GM21723 (cell line): ENCODE data around the gene WDR77.
A peak's percentile ranks its signal among the peaks of the same experiment; 100 is the strongest.

Experiments used
- ATAC-seq: cut with Tn5 transposase; IDR thresholded peaks from one replicate; pipeline ENCODE4 v1.9.1; 2021; ENCODE audit warnings: mild to moderate bottlenecking, moderate library complexity; ENCODE audit not compliant: unreplicated experiment

WDR77 gene

DNA sequence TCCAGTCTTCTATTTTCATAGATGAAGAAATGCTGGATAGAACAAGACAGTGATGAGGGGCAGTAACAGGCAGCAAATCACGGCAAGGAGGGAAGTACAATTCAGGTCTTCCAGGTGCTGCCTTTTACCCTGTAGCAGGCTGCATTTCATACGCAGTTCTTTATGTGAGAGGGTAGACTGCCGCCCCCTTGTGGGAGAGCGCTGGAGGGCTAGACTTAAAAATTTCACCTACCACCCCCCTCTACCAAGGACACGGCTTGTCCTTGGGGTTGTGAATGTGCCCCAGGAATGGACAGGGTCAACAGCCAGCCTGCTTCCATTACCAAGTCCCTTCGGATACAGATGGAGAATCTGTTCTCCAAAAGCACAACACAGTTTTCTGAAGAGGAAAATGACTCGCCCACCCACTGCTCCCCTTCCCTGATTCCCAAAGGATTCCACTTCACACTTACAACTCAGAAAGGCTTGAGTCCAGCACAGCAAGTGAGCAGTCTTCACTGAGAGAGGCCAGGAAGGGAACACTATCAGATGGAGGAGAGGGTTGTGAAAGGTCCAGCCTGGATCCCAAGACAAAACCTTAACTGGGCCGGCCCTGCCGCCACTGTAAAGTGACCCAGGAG, 7.4 kb downstream of the WDR77 start:
- ATAC-seq = no peak

DNA sequence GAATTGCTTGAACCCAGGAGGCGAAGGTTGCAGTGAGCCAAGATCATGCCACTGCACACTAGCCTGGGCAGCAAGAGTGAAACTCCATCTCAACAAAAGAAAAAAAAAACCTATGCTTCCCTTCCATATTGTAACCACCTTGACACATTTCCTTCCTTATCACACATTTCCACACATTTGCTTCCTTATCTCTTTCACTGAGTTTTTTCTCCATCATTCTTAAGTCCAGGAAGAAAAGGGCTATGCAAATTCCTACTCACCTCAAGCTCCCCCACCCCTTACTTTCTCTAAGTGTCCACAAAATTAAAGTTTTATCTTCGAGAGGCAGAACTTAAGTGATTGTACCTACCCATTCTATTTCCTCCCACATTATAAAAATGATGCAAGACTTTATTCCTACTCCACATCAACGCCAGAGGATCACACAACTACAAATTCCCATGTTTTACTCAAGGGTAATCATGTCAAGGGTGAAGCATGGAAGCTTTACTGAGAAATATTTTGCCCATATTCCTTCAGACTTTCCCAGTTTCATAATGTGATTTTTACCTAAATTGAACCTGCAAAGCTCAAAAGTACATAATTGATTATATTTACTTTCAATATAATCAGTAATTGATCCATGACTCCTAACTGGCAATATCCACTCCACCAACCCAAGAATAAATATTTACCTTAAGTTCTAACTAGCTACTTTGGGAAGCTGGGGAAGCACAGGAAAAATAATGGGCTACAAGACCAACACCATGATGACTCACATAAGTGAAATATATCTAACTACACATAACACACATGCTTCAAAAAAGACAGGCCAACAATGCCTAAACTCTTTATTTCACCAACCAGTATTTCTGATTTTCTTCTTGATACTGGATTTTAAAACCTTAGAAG, 9.3 kb downstream of the WDR77 start:
- ATAC-seq = no peak

DNA sequence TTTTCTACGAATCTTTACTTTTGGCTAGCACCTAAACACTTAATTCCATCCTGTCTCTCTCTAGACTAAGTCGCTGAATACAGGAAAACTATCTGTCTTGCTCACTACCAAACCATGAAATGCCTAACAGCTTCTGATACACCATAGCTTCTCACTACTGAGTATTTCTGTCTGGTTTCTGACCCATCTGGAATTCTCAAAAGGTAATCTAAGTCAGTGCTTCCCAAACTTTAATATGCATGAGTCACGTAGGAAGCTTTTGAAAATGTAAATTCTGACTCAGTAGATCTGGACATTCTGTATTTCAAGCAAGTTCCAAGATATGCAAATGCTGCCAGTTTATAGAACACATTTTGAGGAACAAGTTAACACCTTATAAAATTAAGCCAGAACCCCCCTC, 12.3 kb downstream of the WDR77 start:
- ATAC-seq = no peak

DNA sequence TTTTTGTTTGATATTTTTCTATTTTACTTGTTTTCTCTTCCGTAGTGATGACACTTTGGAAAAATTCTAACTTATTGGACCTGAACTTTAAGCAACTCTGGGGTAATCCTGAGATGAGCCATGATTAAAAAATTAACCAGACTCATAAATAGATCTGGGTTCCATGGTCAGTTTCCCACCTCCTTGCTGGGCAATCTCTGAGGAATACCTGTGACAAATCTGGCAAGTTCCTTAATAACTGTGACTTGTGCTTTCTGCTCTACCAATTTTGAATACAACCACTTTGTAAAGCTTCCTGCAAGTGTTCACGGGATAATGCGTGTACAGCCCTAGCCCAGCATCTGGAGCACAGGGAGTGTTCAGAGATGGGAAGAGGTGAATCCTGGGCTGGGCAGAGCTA, 24.8 kb downstream of the WDR77 start:
- ATAC-seq = no peak

DNA sequence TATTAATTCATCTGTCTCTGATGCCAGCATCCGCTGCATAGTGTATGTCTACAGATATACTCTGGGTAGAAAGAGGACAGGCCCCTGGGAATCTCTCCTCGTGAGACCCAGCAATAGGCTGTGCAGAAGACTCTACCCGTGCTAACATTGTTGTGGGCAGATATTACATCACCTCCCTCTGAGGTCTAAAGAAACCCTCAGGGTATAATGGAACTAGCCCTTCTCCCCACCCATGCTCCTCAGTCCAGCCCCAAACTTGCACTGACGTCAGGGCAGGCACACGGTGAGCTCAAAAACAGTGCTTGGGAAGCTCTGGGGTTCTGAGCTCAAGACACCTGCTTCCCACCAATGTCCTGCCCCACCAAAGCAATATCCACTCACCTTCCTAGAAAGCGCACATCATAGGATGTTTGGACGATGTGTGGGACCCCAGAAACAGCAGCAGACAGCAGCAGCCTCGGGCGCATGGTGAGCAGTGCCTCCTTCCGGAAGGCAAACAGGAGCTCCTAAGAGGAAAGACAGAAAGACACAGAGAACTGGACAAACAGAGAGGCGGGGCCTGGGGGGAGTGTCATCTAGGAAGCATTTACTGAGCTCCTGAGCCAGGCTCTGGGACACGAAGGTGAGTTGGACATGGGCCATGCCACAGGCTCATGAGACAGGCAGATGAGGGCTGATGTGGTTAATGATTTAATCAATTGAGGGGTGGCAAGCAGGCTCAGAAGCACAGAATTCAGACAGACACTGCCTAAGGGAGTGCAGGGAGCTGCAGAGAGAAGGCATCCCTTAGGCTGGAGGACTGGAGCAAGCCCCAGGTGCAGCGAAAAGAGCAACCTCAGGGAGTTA, 26.3 kb downstream of the WDR77 start:
- ATAC-seq = no peak

DNA sequence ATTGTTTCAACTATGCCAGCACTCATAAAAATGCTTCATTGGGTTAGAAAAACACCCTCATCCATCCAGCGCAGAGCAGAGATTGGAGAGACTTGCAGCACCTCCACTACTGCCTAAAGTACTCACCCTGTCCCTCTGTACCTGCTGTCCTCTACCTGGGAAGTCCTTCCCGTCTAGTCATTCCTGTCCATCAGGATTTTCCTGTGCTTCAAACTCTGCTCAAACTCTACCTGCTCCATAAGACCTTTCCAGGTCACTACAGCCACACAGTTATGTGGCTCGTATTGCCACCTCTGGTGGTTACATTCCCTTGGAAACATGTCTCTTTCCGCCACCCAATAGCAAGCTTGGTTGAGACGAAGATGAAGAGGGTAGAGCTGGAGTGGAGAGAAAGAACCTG, 28.7 kb downstream of the WDR77 start:
- ATAC-seq = no peak

DNA sequence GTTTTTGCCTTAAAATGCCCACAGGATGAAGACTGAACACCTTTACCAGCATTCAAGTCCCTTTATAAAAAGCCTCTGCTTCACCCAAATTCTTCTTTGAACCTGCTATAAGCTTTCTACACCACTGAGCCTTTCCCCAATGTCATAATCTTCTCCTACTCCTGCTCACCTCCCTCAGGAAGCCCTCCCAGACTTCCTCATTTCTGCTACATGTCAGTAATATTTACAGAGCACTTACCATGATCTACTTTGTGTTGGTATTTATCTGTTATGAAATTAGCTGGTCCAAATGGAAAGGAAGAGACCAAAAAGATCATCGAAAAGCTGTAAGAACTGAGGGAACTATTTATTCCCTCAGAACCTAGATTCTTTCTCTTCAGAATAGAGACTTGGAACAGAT, 30.0 kb downstream of the WDR77 start:
- ATAC-seq = no peak

DNA sequence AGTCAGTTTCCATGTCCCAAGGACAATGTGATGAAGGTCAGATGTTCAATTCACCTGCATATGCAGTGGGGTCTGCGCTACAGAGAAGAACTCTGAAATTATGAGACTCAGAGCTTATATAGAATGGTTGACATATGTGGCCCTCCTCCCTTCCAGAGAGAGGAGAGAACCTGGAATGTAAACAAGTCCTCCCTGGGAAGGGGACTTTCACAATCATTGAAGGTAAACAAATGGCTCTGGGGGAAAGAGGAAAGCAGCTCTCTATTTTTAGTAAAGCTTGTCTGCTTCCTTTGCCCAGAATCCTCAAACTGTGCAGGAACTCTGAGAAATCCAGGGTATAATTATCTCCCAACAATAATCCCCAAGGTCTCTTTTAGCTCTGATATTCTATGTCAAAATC, 31.3 kb downstream of the WDR77 start:
- no peak for ATAC-seq

DNA sequence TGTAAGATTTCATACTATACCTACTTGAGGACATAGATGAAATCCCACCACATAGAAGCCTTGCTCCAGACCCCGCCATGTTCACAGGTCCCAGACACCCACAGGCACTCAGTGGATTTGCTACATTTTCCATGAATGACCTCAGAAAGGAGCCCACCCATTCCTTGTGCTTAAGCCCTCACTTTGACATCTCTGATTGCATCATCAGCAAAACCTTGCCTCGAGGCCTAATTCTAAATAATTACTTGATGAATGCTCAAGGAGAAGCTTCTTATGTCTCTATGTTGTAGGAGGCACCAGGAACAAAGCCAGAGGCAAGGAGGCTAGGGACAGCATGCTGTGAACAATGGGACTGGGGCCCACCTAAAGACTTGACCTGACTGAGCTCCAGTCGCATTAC, 33.6 kb downstream of the WDR77 start:
- ATAC-seq = no peak

DNA sequence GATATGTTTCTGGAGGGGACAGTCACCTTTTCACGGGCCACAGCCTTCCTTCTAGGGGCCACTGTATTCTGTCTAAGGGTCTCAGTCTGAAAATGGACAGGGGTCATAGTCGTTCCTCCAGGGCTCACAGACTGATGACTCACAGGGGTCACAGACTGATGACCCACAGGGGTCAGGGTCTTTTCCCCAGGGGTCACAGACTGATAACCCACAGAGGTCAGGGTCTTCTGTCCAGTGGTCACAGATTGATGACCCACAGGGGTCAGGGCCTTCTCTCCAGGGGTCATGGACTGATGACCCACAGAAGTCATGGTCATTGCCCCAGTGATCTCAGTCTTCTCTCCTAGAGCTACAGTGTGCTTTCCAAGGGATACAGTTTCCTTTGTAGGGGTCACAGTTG, 34.3 kb downstream of the WDR77 start:
- no peak for ATAC-seq

DNA sequence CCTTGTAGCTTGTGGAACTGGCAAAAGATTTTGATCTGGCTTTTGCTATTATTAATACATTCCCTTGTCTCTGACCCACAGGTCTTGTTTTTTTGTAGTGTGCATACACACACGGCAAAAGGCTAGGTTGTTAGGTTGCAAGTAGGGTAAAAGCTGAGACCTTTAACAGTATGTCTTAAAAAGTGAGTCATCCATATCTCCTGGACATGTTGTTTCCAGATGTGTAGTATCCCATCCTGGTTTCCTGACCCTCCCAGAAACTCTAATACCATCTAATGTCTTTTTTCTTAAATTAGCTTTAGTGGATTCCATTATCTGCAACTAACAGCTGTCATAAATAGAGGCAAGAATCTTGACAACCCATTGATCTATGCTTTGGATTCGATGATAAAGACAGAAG, 36.2 kb downstream of the WDR77 start:
- ATAC-seq = no peak

DNA sequence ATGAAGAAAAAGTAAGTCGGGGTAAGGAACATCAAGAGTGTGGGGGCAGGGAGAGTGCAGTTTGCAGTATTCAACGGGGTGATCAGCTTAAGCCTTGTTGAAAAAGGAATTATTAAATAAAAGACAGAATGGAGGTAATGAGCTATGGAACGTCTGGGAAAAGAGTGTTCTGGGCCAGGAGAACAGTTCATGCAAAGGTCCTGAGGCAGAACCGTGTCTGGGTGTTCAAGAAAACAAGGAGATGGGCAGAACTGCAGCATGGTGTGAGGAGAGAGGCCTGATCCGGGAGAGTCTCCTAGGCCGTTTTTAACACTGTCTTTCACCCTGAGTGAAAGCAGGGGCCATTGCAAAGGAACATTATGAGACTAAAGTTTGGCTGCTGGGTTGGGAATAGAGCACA, 41.8 kb downstream of the WDR77 start:
- ATAC-seq = no peak

DNA sequence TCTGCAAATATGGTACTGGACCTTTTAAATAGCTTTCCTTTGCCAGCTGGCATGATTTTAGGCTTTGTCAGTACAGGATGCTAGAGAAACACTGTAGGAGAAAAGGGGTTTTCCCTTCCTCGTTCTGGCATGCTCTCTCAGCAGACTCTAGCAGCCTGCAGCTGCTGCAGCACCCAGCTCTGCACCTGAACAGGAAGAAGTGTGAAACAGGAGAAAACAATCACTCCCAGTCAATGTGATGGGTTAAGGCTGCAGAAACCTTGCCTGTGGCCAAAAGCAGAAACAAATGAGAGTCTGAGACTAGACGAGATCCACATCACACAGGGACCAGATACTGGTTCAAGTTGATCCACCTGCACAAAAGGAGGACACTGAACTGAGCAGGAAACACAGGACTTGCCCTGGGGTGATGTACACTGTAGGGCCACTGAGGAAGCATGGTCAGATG, 42.7 kb downstream of the WDR77 start:
- ATAC-seq = peak; percentile 99

DNA sequence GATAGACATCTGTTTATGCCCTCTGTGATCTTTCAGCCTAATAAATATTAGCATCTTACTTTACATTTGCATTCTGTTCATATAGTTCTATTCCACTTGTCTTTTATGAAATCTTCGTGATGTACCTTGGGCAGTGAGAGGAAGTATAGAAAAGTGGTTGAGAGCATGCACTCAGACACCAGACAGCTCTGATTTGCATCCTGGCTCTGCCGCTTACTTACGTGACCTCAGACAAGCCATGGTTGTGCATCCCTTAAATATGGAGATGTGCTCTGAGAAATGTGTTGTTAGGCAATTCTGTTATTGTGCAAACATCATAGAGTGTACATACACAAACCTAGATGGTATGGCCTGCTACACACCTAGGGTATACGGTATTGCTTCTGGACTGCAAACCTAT, 44.5 kb downstream of the WDR77 start:
- ATAC-seq = no peak

DNA sequence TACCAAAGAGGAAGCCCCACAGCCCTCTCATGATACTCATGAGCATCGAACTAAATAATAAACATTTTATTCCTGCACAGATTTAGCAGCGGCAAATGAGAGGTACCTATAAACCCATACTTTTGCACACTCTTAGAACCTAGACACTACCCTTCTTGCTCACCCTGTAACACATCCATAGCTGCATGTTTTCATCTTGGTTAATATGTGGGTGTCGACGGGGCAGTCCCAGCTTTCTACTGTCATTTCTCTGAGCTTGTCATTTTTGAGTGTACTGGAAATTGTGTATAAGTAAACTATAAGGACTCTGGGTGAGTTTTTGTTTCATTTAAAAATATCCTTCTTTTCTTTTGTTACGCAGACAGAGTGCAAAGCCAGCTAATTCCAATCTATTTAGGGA, 47.0 kb downstream of the WDR77 start:
- no peak for ATAC-seq

DNA sequence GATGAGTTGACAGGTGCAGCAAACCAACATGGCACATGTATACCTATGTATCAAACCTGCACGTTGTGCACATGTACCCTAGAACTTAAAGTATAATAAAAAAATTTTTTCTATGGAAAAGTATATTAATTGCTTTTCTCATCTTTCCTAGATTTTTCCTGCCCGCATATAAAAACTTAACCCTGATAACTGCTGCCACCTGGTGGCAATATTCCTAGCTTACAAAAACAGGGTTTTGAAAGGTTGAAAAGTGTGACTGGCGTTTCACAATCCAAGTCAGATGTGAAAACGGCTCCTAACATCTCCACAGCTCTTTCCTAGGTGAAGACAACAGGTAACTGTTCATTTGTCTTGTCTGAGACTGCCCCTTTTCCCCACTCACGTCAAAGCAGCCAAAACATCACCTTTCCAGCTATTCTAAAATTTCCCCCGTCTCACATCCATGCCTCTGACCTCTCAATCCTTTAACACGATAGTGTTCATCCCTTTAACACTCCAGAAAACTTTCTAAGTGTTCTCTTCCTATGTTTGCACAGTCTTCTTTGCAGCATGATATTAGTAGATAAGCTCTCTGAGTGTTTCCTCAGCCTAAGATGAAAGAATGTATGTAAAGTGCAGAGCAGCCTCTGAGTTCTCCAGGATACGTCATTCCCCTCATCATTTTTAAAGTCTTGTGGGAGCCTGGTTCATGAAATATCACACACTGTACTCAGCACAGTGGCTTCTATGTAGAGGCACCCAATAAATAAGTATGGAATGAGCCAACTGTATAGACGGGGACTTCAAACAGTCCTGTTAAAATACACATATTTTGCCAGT, 49.1 kb downstream of the WDR77 start:
- ATAC-seq = no peak

DNA sequence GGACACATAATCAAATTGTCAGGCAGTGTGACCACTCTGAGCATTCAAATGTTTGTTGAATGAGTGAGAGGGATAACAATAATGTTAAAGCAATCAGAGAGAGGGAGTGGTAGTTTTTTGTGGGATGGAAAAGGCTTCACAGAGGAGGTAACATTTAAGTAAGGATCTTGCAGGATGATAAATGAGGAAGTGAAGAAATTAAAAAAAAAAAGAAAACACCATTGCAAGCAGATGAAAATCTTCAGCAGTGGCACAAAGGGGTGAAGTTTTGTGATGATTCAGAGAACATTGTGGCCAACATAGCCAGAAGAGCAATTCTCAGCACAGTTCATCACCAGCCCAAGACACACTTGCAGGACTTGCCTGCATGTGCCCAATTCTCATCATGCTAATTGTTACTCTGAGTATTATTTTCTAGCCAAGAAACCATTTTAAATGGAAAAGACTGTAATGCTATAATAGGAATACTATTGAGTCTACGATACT, 56.6 kb downstream of the WDR77 start:
- ATAC-seq = no peak

DNA sequence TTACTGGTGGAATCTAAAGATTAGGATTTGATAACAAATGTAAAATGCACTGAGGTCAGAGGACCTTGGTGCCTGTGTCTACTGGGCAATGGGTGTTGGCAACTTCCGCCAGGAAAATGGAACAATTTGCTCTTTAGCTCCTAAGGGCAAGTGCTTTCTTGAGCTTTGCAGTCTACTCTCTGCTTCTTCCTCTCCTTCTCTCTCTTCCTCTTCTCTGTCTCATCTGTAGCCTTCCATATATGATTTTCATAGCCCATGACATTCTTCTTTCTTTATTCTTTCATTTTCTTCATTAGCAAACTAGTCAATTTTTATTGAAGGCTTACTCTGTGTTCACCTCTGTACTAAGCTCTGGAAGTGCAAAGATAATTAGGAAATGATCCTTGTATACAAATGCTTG, 57.0 kb downstream of the WDR77 start:
- ATAC-seq = no peak
